GM10248 (cell line): ENCODE data around the gene FAM13B.

ENCODE experiments used
- CTCF ChIA-PET: fragments of 300-600 bp; sonication (Branson Sonifier 250); formaldehyde crosslinking; extraction: SDS; loops from one replicate; lab custom pipeline; 2021; ENCODE audit warnings: antibody characterized with exemption; lab: Yijun Ruan, JAX
- POLR2A ChIA-PET: fragments of 350-650 bp; sonication (Branson Sonifier 250); formaldehyde crosslinking; extraction: SDS; loops from one replicate; lab custom pipeline; 2020; ENCODE audit warnings: antibody characterized with exemption; lab: Yijun Ruan, JAX
- DNase-seq: peaks from one replicate; pipeline ENCODE4 v3.0.0; 2012; ENCODE audit errors: extremely low spot score
- CTCF ChIP-seq: IDR thresholded peaks from 2 replicates; pipeline ENCODE4 v1.5.1; 2012; ENCODE audit warnings: mild to moderate bottlenecking, low read depth; ENCODE audit errors: extremely low read depth, missing control alignments, control extremely low read depth

The FAM13B gene

GRCh38 chr5:138025285-138025684, 7.6 kb downstream of the FAM13B start:
- CTCF ChIA-PET: interaction anchor here (1.2 to 3.1 kb wide), 4 partner anchors 11 to 327 kb away, joined by 3 to 26 read pairs (median 4); partner anchors contain the start of gene KDM3B
- POLR2A ChIA-PET: no interaction called here
- TF ChIP-seq CTCF: no peak

GRCh38 chr5:138024117-138024516, 8.8 kb downstream of the FAM13B start:
- no peak for DNase-seq
- POLR2A ChIA-PET: no interaction called here
- no peak for TF ChIP-seq CTCF
- CTCF ChIA-PET: interaction anchor here (1.0 to 3.0 kb wide), 4 partner anchors 12 to 395 kb away, joined by 3 to 12 read pairs (median 3); no protein-coding TSS in a partner anchor

More at GRCh38 chr5:138025285-138025684, 7.6 kb downstream of the FAM13B start:
- no peak for DNase-seq

DNA sequence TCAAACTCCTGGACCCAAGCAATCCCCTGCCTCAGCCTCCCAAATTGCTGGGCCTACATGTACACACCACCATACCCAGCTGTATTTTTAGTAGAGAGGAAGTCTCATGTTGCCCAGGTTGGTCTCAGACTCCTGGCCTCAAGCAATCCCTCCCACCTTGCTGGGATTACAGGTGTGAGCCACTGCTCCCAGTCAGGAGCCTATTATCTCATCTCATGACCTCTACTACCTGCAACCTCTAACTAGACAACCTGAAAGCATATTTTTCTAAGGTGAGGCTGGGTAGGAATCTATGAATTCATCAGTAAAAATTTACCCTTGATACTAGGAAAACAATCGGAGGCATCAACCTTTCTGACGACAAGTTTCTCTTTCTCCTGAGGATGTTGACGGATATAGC, 10.0 kb downstream of the FAM13B start:
- no peak for TF ChIP-seq CTCF
- CTCF ChIA-PET: interaction anchor here (1.4 to 3.0 kb wide), 2 partner anchors 13 to 393 kb away, joined by 3 to 12 read pairs; no protein-coding TSS in a partner anchor
- no peak for DNase-seq
- POLR2A ChIA-PET: no interaction called here

DNA sequence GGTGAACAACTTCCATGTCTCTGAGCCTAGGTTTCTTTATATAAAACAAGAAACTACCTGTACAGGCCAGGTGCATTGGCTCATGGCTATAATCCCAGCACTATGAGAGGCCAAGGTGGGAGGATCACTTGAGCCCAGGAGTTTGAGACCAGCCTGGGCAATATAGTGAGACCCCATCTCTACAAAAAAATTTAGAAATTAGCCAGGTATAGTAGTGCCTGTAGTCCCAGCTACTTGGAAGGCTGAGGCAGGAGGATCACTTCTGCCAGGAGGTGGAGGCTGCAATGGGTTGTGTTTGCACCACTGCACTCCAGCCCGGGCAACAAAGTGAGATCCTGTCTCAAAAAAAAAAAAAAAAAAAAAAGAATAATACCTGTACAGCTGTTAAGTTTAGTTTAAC, 11.1 kb downstream of the FAM13B start:
- no peak for TF ChIP-seq CTCF
- CTCF ChIA-PET: interaction anchor here (0.6 to 3.0 kb wide), 4 partner anchors 10 to 17 kb away, joined by 3 to 12 read pairs (median 3); no protein-coding TSS in a partner anchor
- DNase-seq: no peak
- POLR2A ChIA-PET: interaction anchor here (0.6 kb wide), 1 partner anchor 16 kb away, joined by 3 read pairs; no protein-coding TSS in a partner anchor

DNA sequence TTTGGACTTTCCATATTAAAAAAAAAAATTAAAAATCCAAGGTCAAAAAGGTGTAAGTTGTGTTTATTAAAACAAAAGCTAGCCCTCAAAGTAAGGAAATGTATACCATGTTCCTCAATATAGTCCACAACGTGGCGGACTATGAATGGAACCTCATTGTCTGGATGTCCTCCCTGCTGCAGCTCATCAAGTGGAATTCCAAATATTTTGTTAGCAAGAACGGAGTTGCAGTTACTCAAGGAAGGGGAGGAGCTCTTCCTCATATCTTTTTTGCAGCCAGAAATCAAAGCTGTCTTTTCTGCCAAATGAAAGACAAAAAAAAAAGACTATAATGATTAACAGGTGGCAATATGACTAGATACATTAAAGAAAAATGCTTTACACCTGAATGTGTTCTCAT, 14.0 kb downstream of the FAM13B start:
- TF ChIP-seq CTCF: no peak
- CTCF ChIA-PET: interaction anchor here (0.8 to 1.8 kb wide), 6 partner anchors 10 to 51 kb away, joined by 3 to 4 read pairs (median 3); no protein-coding TSS in a partner anchor
- POLR2A ChIA-PET: no interaction called here
- no peak for DNase-seq

DNA sequence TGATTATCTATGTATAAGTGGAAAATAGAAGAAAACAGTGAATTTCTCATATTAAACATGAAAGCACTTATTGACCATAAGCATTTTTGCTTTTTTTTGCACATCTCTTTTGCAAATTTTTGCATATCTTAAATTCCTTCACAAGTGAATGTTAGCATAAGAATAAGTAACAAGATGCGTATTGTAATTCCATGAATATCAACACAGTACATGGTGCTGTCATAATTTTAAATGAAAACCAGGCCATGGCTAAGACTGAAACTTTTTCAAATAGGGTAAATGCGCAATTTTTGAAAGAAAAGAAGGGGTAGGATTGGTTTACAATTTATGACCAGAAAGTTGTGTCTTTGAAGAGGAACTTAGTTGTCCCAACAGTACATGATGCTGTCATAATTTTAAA, 17.0 kb downstream of the FAM13B start:
- ChIA-PET POLR2A (no interaction called here), CTCF (interaction anchor here (1.0 to 2.4 kb wide), 7 partner anchors 11 to 356 kb away, joined by 3 to 8 read pairs (median 3); no protein-coding TSS in a partner anchor)
- no peak for TF ChIP-seq CTCF
- no peak for DNase-seq
